ENCODE measurements around the gene DBNDD1.

DNA sequence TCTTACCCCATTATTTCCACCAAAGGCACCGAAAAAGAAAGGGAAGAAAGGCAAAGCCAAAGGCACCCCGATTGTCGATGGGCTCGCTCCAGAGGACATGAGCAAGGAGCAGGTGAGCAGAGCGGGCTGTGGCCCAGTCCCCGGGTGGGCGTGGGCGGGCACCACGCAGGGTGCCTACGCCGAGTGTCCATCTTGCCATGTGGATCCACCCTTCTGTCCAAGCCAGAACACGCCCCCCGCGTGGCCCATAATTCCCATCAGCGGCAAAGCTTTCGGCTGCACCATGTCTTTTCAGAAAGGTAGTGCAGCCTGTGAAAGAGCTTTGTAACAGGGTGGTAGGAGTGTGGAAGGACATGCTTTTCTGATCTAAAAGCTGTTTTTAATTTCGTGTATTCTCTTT is 8.4 kb upstream of the DBNDD1 start:
- TF ChIP-seq POLR2A (IDR thresholded peaks at IDR 0.05) (no peak), CTCF (IDR thresholded peaks at IDR 0.05) (no peak)
